NB4 (cell line): ENCODE results near the gene MXD4.
A peak's percentile ranks its signal among the peaks of the same experiment; 100 is the strongest.

Source experiments
- DNase-seq: peaks from one replicate; pipeline ENCODE4 v3.0.0; 2010; ENCODE audit warnings: low read depth
- H3K4me3 ChIP-seq: one replicate; pipeline ENCODE4 v1.5.1; 2011; ENCODE audit warnings: mild to moderate bottlenecking, low read depth, low read length, moderate library complexity
- CTCF ChIP-seq: IDR thresholded peaks from one replicate; pipeline ENCODE4 v1.5.1; 2012; ENCODE audit warnings: low read depth, low read length
- MAX ChIP-seq: IDR thresholded peaks from 2 replicates; pipeline ENCODE4 v1.6.1; 2011; ENCODE audit warnings: low read depth, low read length
- MYC ChIP-seq: IDR thresholded peaks from 2 replicates; pipeline ENCODE4 v1.6.1; 2011; ENCODE audit warnings: low read depth, low read length
- POLR2A ChIP-seq: IDR thresholded peaks from 2 replicates; pipeline ENCODE4 v1.6.1; 2011; ENCODE audit warnings: mild to moderate bottlenecking; ENCODE audit not compliant: insufficient read length; ENCODE audit errors: extremely low read depth

The MXD4 gene

GRCh38 chr4:2274320-2275043 lies 12.6 kb upstream of the MXD4 start:
- DNase-seq, result no peak
- TF ChIP-seq MAX (no peak), CTCF (no peak), POLR2A (no peak)
- H3K4me3 ChIP-seq, result no peak overlapping the region

GRCh38 chr4:2273657-2274319 lies 11.9 kb upstream of the MXD4 start:
- TF ChIP-seq MAX, result no peak

GRCh38 chr4:2273221-2273620 lies 11.3 kb upstream of the MXD4 start:
- no peak overlapping the region for H3K4me3 ChIP-seq
- TF ChIP-seq MYC (no peak), MAX (no peak), POLR2A (no peak), CTCF (no peak)
- DNase-seq, result no peak

More at GRCh38 chr4:2273657-2274319, 11.9 kb upstream of the MXD4 start:
- no peak overlapping the region for H3K4me3 ChIP-seq
- DNase-seq, result no peak

GRCh38 chr4:2272828-2273120 lies 10.9 kb upstream of the MXD4 start:
- DNase-seq, result no peak
- TF ChIP-seq CTCF, result no peak
- TF ChIP-seq MYC, result no peak
- no peak for TF ChIP-seq MAX
- no peak for TF ChIP-seq POLR2A
- H3K4me3 ChIP-seq, result no peak overlapping the region

GRCh38 chr4:2272026-2272827 lies 10.3 kb upstream of the MXD4 start:
- no peak for DNase-seq
- TF ChIP-seq MAX (0 out of 2 replicates have a peak, but pooled peaks have one; percentile 14), CTCF (no peak), MYC (no peak)
- H3K4me3 ChIP-seq, result no peak overlapping the region
